Thoracic aorta (tissue), 2 donors: ENCODE data around the gene ZBBX. TPM values are rescaled to one million over a fixed set of nuclear protein-coding genes. Genes with fewer than 3 reads are reported as not detected.

Experiments used
- ATAC-seq: fragments of 150-250 bp; one replicate; pipeline ENCODE4 v1.8.0; 2017; ENCODE audit warnings: low read depth; ENCODE audit not compliant: insufficient number of reproducible peaks, low FRiP score
- DNase-seq: peaks from one replicate; pipeline ENCODE4 v3.0.0-alpha.2; 2020; ENCODE audit warnings: low spot score
- H3K27ac ChIP-seq, 2 donors: fragments of 200-600 bp; sonication (generic); 1 replicate in 1 of 2; 2 replicates in 1 of 2; pipeline ENCODE4 v1.5.1; 2016; ENCODE audit warnings: mild to moderate bottlenecking in 2 of 2, moderate library complexity in 2 of 2
- H3K27me3 ChIP-seq: fragments of 200-600 bp; sonication (generic); replicated peaks from 2 replicates; pipeline ENCODE4 v1.6.0; 2016; ENCODE audit warnings: mild to moderate bottlenecking; ENCODE audit not compliant: insufficient read depth
- H3K36me3 ChIP-seq: fragments of 200-600 bp; sonication (generic); one replicate; pipeline ENCODE4 v1.5.1; 2016
- H3K4me1 ChIP-seq, 2 donors: fragments of 200-600 bp; sonication (generic); 1 replicate in 1 of 2; 2 replicates in 1 of 2; pipeline versions ENCODE4 v1.5.1 to v1.6.0; 2016; ENCODE audit warnings: low read depth in 2 of 2, mild to moderate bottlenecking in 1 of 2; ENCODE audit not compliant: control insufficient read depth in 1 of 2
- H3K4me3 ChIP-seq: fragments of 200-600 bp; sonication (generic); 2 replicates; pipeline ENCODE4 v1.5.1; 2016; ENCODE audit warnings: mild to moderate bottlenecking
- H3K9me3 ChIP-seq: fragments of 200-600 bp; sonication (generic); 2 replicates; pipeline ENCODE4 v1.5.1; 2016
- CTCF ChIP-seq: fragments of 200-600 bp; sonication (generic); IDR thresholded peaks from one replicate; pipeline ENCODE4 v1.5.1; 2019; ENCODE audit warnings: antibody characterized with exemption
- total RNA-seq, 2 donors: library from RNA; depleted of rRNA; stranded (reverse); fragments of >200 nt; gene quantifications; one replicate each; pipeline versions ENCODE4 v1.1.0 to v1.2.3, GENCODE V29; 2016

ZBBX gene
- total RNA-seq, 2 donors from 2014 or later: not detected

DNA sequence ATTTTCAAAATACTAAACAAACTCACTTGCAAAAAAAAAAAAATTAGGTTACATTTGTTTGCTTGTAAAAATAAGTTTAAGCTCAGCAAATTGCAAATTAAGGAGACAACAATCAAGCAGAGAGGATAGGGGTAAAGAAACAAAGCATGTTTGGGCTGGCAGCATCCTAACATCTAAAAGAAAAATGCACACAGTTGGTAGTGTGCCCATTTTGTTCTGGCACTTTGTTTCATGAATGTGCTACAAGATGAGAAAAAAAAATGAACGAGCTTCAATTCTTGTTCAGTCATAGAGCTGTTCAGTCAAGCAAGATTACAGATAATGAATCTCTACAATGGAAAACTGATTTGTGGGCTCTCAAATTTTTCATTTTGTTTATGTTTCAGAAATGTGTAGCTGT is 17.7 kb upstream of the ZBBX start:
- Histone ChIP-seq H3K4me3 (no peak overlapping the region), H3K36me3 (no peaks in the 10 kb centered on the region), H3K4me1 (no peaks in the 10 kb centered on the region), H3K9me3 (no peaks in the 10 kb centered on the region), H3K27me3 (no peaks in the 10 kb centered on the region), H3K27ac (no peak overlapping the region)
- ATAC-seq (no peak), DNase-seq (no peak)
- no peak for TF ChIP-seq CTCF

GRCh38 chr3:167396075-167396474 is 16.0 kb upstream of the ZBBX start:
- Histone ChIP-seq H3K4me1 (no peaks in the 10 kb centered on the region), H3K4me3 (no peak overlapping the region), H3K9me3 (no peaks in the 10 kb centered on the region), H3K36me3 (no peaks in the 10 kb centered on the region), H3K27me3 (no peaks in the 10 kb centered on the region), H3K27ac (no peak overlapping the region)
- DNase-seq (no peak), ATAC-seq (no peak)
- no peak for TF ChIP-seq CTCF

DNA sequence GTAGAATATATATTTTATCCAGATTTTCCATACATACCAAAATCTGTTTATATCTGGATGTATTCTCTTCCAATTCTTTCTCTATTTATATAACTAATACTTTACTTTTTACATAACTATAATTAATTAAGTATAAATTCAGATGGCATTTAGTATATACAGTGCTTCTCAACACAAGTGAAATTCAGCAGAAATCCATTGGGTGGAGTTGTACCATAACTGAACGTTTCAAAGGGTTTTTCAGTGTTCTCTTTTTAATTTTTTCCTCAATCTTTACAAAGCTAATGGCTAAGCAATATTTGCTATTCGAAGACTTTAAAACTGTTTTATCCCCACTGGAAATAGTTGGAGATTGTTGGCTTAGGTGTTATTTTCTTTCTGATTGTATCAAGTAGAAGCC is 13.9 kb upstream of the ZBBX start:
- ATAC-seq (no peak), DNase-seq (no peak)
- H3K4me1 ChIP-seq: no peaks in the 10 kb centered on the region
- H3K27ac ChIP-seq: no peak overlapping the region
- H3K4me3 ChIP-seq: no peak overlapping the region
- no peaks in the 10 kb centered on the region for H3K36me3 ChIP-seq
- no peaks in the 10 kb centered on the region for H3K9me3 ChIP-seq
- no peaks in the 10 kb centered on the region for H3K27me3 ChIP-seq
- TF ChIP-seq CTCF: no peak

- TF ChIP-seq CTCF: no peak
- H3K4me3 ChIP-seq: no peak overlapping the region
These were observed 2.1 kb upstream of the ZBBX start for GRCh38 chr3:167382155-167382554.

DNA sequence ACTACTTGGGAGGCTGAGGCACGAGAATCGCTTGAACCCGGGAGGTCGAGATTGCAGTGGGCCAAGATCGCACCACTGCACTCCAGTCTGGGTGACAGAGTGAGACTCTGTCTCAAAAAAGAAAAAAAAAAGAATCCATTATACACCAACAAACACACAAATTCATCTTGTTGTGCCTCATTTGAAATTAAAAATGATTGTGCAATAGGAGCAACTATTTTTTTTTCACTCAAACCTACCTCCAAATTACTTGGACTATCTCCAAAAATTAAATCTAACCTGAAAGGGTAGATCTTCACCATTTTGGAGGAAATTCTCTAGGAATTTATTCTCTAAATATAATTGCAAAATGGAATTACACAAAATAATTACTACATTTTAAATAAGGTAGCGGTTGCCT is 4.6 kb downstream of the ZBBX start:
- TF ChIP-seq CTCF: no peak
- no peaks in the 10 kb centered on the region for H3K9me3 ChIP-seq
- no peak overlapping the region for H3K27ac ChIP-seq
- no peaks in the 10 kb centered on the region for H3K36me3 ChIP-seq
- H3K27me3 ChIP-seq: no peaks in the 10 kb centered on the region
- no peak for ATAC-seq
- H3K4me1 ChIP-seq: peaks cover 0 to 8% of the 10 kb centered on the region in 2 donors
- no peak overlapping the region for H3K4me3 ChIP-seq
- DNase-seq: no peak

More at GRCh38 chr3:167382155-167382554, 2.1 kb upstream of the ZBBX start:
- ATAC-seq (no peak), DNase-seq (no peak)
- Histone ChIP-seq H3K4me1 (peaks cover 0 to 8% of the 10 kb centered on the region in 2 donors), H3K9me3 (no peaks in the 10 kb centered on the region), H3K27ac (no peak overlapping the region), H3K36me3 (no peaks in the 10 kb centered on the region), H3K27me3 (no peaks in the 10 kb centered on the region)
